T-helper 17 cell (primary cell): ENCODE results near the gene WDR86. TPM values are rescaled to one million over a fixed set of nuclear protein-coding genes. Genes with fewer than 3 reads are reported as not detected.

Experiments used
- ATAC-seq: fragments of 150-1000 bp; cut with Tn5 transposase; 2 replicates; pipeline ENCODE4 v1.10.0; 2021; ENCODE audit warnings: mild to moderate bottlenecking, moderate library complexity
- DNase-seq, 3 donors: peaks; one replicate each; pipeline versions ENCODE4 v3.0.0 to v3.0.0-alpha.2; 2020 to 2021
- H3K9me3 ChIP-seq: one replicate; pipeline ENCODE4 v1.7.0; 2013; ENCODE audit warnings: low read length, mild to moderate bottlenecking; ENCODE audit not compliant: control insufficient read depth, poor library complexity, severe bottlenecking
- H3K27ac Mint-ChIP-seq: one replicate; pipeline ENCODE4 v1.8.0; 2022; ENCODE audit warnings: mild to moderate bottlenecking, moderate library complexity, mixed read lengths
- H3K27me3 Mint-ChIP-seq: one replicate; pipeline ENCODE4 v1.8.0; 2022; ENCODE audit warnings: mixed read lengths
- H3K36me3 Mint-ChIP-seq: one replicate; pipeline ENCODE4 v1.8.0; 2022; ENCODE audit warnings: low read depth, mixed read lengths
- H3K4me1 Mint-ChIP-seq: one replicate; pipeline ENCODE4 v1.8.0; 2022; ENCODE audit warnings: mild to moderate bottlenecking, mixed read lengths
- H3K4me3 Mint-ChIP-seq: one replicate; pipeline ENCODE4 v1.8.0; 2022; ENCODE audit warnings: mild to moderate bottlenecking, moderate library complexity, mixed read lengths
- total RNA-seq, 4 donors: library from RNA in 2 of 4; stranded (reverse) in 2 of 4; gene quantifications; one replicate each; pipeline ENCODE4 v1.2.3 and lab custom pipeline; 2022 to 2026

WDR86 gene
- total RNA-seq, 2 donors from 2014 or later = 9.7 to 24.4 TPM

- Mint-ChIP-seq H3K4me3 (peak overlapping the region; percentile 55), H3K27ac (peak overlapping the region; percentile 93), H3K36me3 (no peaks in the 10 kb centered on the region), H3K27me3 (no peaks in the 10 kb centered on the region), H3K4me1 (peaks cover 34% of the 10 kb centered on the region)
- no peak for ATAC-seq
- H3K9me3 ChIP-seq = no peaks in the 10 kb centered on the region
- DNase-seq = no peak
Measured at GRCh38 chr7:151428378-151429236, 18.8 kb upstream of the WDR86 start.

DNA sequence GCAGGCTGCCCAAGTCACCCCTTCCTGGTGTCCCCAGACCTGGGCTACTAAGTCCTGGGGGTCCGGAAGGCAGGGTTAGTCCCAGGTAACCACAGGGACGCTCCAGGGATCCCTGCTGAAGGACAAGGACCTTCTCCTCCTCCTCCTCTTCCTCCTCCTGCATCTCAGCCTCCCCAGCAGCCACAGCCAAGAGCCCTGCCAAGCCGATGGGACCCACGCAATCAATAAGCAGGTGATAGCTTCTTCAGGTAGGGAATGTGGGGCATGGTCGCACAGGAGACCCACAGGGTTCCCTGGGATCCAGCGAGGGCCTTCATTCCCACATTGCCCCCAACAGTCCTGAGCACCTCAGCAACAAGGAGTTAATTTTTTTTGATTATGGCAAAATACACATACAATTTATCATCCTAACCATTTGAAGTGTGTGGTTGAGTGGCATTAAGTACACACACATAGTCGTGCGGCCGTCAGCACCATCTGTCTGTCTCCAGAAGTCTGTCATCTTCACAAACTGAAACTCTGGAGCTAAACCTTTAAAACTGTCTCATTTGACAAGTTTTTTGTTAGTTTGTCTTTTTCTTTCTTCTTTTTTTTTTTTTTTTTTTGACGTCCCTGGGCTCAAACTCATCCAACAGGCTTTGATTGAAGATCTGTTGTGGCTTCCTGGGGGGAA, 18.0 kb upstream of the WDR86 start:
- Mint-ChIP-seq H3K27ac (peak overlapping the region; percentile 93), H3K27me3 (no peaks in the 10 kb centered on the region), H3K4me1 (peaks cover 28% of the 10 kb centered on the region), H3K36me3 (no peaks in the 10 kb centered on the region), H3K4me3 (peak overlapping the region; percentile 55)
- ATAC-seq (no peak), DNase-seq (no peak)
- H3K9me3 ChIP-seq = no peaks in the 10 kb centered on the region

DNA sequence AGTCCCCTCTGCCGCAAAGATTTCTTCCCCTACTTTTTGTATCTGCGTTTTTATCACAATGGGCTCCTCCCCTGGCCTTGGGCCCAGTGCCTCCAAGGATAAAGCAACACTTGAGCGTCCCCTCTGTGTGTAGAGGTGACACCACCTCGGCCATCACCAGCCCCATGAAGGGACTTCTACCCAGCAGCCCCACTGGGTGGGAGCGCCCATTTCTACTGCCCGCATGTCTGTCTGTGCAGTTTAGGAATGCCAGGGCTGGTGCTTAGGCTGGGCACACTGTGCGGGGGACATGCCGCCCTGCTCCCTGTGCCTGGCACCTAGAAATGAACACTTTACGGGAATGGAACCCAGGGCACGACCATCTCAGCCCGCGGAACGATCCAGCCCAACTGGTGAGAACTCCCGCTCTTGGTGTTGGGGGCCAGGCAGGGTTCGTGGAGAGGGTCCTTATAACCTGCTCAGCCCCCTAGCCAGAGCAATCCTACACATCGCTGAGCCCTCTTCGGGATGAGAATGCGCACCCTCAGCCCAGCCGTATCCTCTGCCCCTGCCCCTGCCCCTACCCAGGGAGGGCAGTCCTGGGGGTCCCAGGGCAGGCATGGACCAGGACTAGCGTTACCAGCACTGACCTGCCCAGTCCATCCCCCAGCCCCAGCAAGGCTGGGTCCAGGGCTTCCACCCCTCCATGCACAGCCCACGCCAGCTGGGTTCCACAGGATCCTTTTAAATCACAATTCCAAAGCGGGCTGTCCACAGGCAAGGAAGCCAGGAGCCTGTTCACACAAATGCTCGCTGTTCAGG, 17.3 kb upstream of the WDR86 start:
- Mint-ChIP-seq H3K36me3 (no peaks in the 10 kb centered on the region), H3K27me3 (no peaks in the 10 kb centered on the region), H3K4me3 (no peak overlapping the region), H3K4me1 (peaks cover 24% of the 10 kb centered on the region), H3K27ac (peak overlapping the region; percentile 93)
- ATAC-seq (no peak), DNase-seq (no peak)
- H3K9me3 ChIP-seq = no peaks in the 10 kb centered on the region

DNA sequence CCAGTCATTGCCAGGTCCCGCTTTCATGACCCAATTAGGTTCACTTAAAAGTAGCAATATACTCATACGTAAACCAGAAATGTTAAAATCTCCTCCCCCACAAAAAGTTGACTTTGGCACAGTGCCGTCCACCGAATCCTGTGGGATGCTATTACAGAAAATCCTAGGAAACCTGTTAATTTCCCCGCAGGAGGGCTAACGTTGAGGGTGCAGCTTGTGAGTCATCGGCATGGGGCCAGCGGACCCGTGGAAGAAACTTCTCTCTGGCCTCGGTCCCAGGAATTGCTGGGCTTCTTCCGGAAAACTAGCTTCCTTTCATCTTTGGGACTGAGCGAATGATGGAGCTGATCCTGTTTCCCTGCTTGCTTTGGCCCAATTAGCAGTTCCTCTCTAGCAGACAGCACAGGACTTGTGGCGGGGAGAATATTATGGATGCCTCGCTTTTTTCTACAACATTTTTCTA, 16.6 kb upstream of the WDR86 start:
- H3K36me3 Mint-ChIP-seq = no peaks in the 10 kb centered on the region
- peak overlapping the region; percentile 21 for H3K27ac Mint-ChIP-seq
- ATAC-seq (no peak), DNase-seq (no peak)
- H3K9me3 ChIP-seq = no peaks in the 10 kb centered on the region
- H3K4me3 Mint-ChIP-seq = peak overlapping the region; percentile 21
- H3K27me3 Mint-ChIP-seq = no peaks in the 10 kb centered on the region
- peaks cover 22% of the 10 kb centered on the region for H3K4me1 Mint-ChIP-seq

DNA sequence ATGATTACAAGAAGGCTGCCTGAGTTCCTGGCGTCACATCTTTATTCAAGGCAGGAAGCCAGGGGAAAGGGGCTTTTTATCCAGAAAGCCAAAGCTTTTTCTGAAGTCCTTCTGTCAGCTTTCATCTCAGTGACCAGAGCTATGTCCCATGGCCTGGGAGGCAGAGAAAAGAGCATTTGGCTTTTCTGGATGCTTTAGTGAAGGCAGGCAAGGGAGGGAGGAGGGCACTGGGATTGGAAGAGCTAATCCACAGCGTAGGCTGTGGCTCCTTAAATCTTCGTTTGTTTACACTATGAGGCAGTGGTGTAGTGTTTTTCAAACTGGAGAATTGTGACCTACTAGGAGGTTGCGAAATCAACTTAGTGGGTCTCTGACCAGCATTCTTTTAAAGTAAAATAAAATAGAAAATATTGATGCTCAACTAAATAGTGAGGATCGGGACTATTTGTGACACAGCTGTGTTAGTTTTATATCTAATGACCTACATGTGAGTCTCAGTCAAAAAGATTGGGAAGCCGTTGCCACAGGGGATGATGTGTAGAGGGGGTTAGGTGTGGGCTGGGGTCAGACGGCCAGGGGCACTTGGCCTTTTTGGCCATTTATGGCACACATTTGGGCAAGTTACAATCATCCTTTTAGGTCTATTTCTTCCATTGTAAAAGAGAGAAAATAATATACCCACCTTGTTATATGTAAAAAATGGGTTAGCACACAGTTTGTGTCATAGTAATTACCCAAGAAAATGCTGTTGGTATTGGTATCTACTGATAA, 16.0 kb upstream of the WDR86 start:
- Mint-ChIP-seq H3K4me3 (peak overlapping the region; percentile 21), H3K36me3 (no peaks in the 10 kb centered on the region), H3K27me3 (no peaks in the 10 kb centered on the region), H3K4me1 (peaks cover 20% of the 10 kb centered on the region), H3K27ac (peak overlapping the region; percentile 21)
- no peak for DNase-seq
- H3K9me3 ChIP-seq = no peaks in the 10 kb centered on the region
- no peak for ATAC-seq

DNA sequence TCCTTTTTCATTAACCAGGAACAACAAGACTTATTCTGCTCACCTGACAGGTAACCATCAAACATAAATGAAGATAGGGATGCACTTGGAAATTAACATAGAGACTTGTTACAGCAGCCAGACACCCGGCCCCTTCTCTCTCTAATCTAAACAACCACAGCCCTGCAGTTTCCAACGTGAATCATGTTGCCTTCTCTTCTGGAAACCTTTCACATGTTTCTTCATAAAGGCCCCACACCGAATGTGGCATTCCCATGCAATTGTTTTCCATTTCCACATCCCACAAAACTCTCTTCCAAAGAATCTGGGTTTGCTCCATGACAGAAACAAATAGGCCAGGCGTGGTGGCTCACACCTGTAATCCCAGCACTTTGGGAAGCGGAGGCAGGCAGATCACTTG, 15.0 kb upstream of the WDR86 start:
- Mint-ChIP-seq H3K4me1 (peaks cover 12% of the 10 kb centered on the region), H3K4me3 (no peak overlapping the region), H3K36me3 (peaks cover 2% of the 10 kb centered on the region), H3K27me3 (no peaks in the 10 kb centered on the region), H3K27ac (no peak overlapping the region)
- H3K9me3 ChIP-seq = no peaks in the 10 kb centered on the region
- no peak for ATAC-seq
- DNase-seq = no peak

DNA sequence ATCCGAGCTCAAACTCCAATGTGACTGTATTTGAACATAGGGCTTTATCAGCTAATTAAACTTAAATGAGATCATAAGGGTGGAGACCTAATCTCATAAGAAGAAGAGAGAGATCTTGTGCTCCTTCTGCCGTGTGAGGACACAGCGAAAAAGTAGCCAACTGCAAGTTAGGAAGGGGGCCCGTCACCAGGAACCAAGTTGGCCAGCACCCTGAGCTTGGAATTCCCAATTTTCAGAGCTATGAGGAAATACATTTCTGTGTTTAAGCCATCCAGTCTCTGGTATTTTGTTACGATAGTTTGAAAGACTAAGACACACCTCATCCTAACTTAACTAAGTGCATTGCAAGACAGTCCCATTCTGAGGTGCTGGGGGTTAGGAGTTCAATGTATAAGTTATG, 14.1 kb upstream of the WDR86 start:
- no peaks in the 10 kb centered on the region for H3K27me3 Mint-ChIP-seq
- peaks cover 2% of the 10 kb centered on the region for H3K36me3 Mint-ChIP-seq
- peaks cover 7% of the 10 kb centered on the region for H3K4me1 Mint-ChIP-seq
- no peak overlapping the region for H3K4me3 Mint-ChIP-seq
- H3K27ac Mint-ChIP-seq = no peak overlapping the region
- DNase-seq (no peak), ATAC-seq (no peak)
- H3K9me3 ChIP-seq = peaks cover 3% of the 10 kb centered on the region

- peaks cover 3% of the 10 kb centered on the region for H3K9me3 ChIP-seq
- no peak overlapping the region for H3K27ac Mint-ChIP-seq
- no peaks in the 10 kb centered on the region for H3K27me3 Mint-ChIP-seq
- H3K4me1 Mint-ChIP-seq = peaks cover 1% of the 10 kb centered on the region
- no peak for ATAC-seq
- H3K36me3 Mint-ChIP-seq = peaks cover 2% of the 10 kb centered on the region
- DNase-seq = no peak
- no peak overlapping the region for H3K4me3 Mint-ChIP-seq
Measured at GRCh38 chr7:151423226-151423625, 13.4 kb upstream of the WDR86 start.

DNA sequence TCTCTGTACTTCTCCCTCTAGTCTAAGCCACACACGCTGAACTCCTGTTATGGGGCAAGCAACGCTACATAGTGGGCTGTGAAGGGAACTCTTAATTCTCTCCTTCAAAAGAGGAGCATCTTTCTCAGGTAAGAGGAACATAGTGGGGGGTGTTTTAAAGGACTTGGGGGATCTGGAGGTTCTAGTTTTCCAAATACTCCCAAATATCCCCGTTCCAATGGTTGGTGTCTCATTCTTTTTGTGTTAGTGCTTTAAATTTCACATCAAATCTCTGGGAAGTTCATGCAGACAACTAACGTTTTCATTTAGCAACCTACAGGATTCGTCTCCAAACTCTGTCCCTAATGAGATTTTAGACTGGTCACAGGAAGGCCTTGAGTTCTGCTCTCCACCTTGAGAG, 12.4 kb upstream of the WDR86 start:
- no peaks in the 10 kb centered on the region for H3K4me1 Mint-ChIP-seq
- H3K27me3 Mint-ChIP-seq = no peaks in the 10 kb centered on the region
- no peak for ATAC-seq

GRCh38 chr7:151420144-151420543, 10.3 kb upstream of the WDR86 start:
- ATAC-seq (no peak), DNase-seq (no peak)
- Mint-ChIP-seq H3K4me3 (no peak overlapping the region), H3K27ac (no peak overlapping the region), H3K4me1 (no peaks in the 10 kb centered on the region), H3K36me3 (peaks cover 2% of the 10 kb centered on the region), H3K27me3 (no peaks in the 10 kb centered on the region)
- H3K9me3 ChIP-seq = peaks cover 3% of the 10 kb centered on the region

More for the DNA sequence above, 12.4 kb upstream of the WDR86 start:
- peaks cover 2% of the 10 kb centered on the region for H3K36me3 Mint-ChIP-seq
- H3K4me3 Mint-ChIP-seq = no peak overlapping the region
- H3K9me3 ChIP-seq = peaks cover 3% of the 10 kb centered on the region
- no peak for DNase-seq
- H3K27ac Mint-ChIP-seq = no peak overlapping the region

- ATAC-seq = no peak
- Mint-ChIP-seq H3K4me3 (no peak overlapping the region), H3K36me3 (peaks cover 2% of the 10 kb centered on the region), H3K27me3 (no peaks in the 10 kb centered on the region), H3K4me1 (peaks cover 8% of the 10 kb centered on the region), H3K27ac (peak overlapping the region; percentile 29)
- no peak for DNase-seq
- peaks cover 8% of the 10 kb centered on the region for H3K9me3 ChIP-seq
Measured at GRCh38 chr7:151416941-151417315, 7.1 kb upstream of the WDR86 start.

GRCh38 chr7:151416112-151416940, 6.5 kb upstream of the WDR86 start:
- H3K4me3 Mint-ChIP-seq = no peak overlapping the region
- no peaks in the 10 kb centered on the region for H3K27me3 Mint-ChIP-seq

More at GRCh38 chr7:151416112-151416940, 6.5 kb upstream of the WDR86 start:
- H3K27ac Mint-ChIP-seq = peak overlapping the region; percentile 29
- ATAC-seq (no peak), DNase-seq (no peak)
- H3K9me3 ChIP-seq = peaks cover 8% of the 10 kb centered on the region
- H3K4me1 Mint-ChIP-seq = peaks cover 11% of the 10 kb centered on the region
- peaks cover 2% of the 10 kb centered on the region for H3K36me3 Mint-ChIP-seq
